Mesendoderm (in vitro differentiated cells): ENCODE data around the gene IGDCC3.

Experiments
- small RNA-seq: library from polyadenylated mRNA; stranded (forward); fragments of <200 nt; extraction: miRNeasy Mini kit (QIAGEN cat#:217004); gene quantifications from one replicate; pipeline ENCODE3, GENCODE V24; 2013; ENCODE audit not compliant: insufficient read depth

The IGDCC3 gene

Small RNA genes lying within 50 kb of the gene (small RNA-seq; reads per million reads assigned to genes)
- 753 reads per million, percentile 98 among the genes with 10 or more reads in this experiment for gene RNU5A-1
- 79.2 reads per million, percentile 95 among the genes with 10 or more reads in this experiment for gene RNU5B-1
- 0.54 reads per million for gene SNORA24B
